ENCODE measurements around the gene TTC28.
"Not testable (repeated sequence)": the region's sequence is repeated elsewhere in the genome, so short reads cannot be mapped to it uniquely, and the experiment has no call there.

The TTC28 gene

GRCh38 chr22:28560046-28560742 is 119.4 kb downstream of the TTC28 start:
- Histone ChIP-seq H3K4me1 (ENCODE audit: insufficient read depth, low read length, poor library complexity, severe bottlenecking) (peaks cover 5% of the 10 kb centered on the region), H3K9ac (ENCODE audit: low read depth, low read length, poor library complexity, severe bottlenecking) (no peak overlapping the region), H3K27me3 (ENCODE audit: insufficient read depth, low read length, poor library complexity, severe bottlenecking) (no peaks in the 10 kb centered on the region), H3F3A (ENCODE audit: low read depth) (no peaks in the 10 kb centered on the region), H3K9me2 (replicated peaks; ENCODE audit: low read depth, low read length) (no peaks in the 10 kb centered on the region), H3K4me2 (ENCODE audit: low read depth, low read length, poor library complexity, severe bottlenecking) (no peak overlapping the region), H3K36me3 (ENCODE audit: insufficient read depth, low read length) (no peaks in the 10 kb centered on the region), H3K4me3 (ENCODE audit: low read length, poor library complexity, severe bottlenecking) (no peak overlapping the region), H4K20me1 (ENCODE audit: insufficient read depth, low read length, poor library complexity, severe bottlenecking) (no peaks in the 10 kb centered on the region), H3K9me3 (ENCODE audit: insufficient read depth, low read depth, low read length) (peaks cover 3% of the 10 kb centered on the region), H3K79me2 (ENCODE audit: insufficient read depth, low read length) (no peaks in the 10 kb centered on the region), H2AFZ (ENCODE audit: low read length) (no peak overlapping the region)
- no peak for TF ChIP-seq CTCF (conservative IDR thresholded peaks at IDR 0.05; ENCODE audit: low read length)
- TF ChIP-seq EZH2phosphoT487 (IDR thresholded peaks at IDR 0.05; ENCODE audit: borderline replicate concordance) = no peak

GRCh38 chr22:28557184-28557583 is 122.5 kb downstream of the TTC28 start:
- H3F3A ChIP-seq (ENCODE audit: low read depth) = no peaks in the 10 kb centered on the region
- no peak overlapping the region for H2AFZ ChIP-seq (ENCODE audit: low read length)
- H3K4me2 ChIP-seq (ENCODE audit: low read depth, low read length, poor library complexity, severe bottlenecking) = no peak overlapping the region
- no peaks in the 10 kb centered on the region for H3K9me2 ChIP-seq (replicated peaks; ENCODE audit: low read depth, low read length)
- no peaks in the 10 kb centered on the region for H4K20me1 ChIP-seq (ENCODE audit: insufficient read depth, low read length, poor library complexity, severe bottlenecking)
- peaks cover 3% of the 10 kb centered on the region for H3K9me3 ChIP-seq (ENCODE audit: insufficient read depth, low read depth, low read length)
- no peaks in the 10 kb centered on the region for H3K36me3 ChIP-seq (ENCODE audit: insufficient read depth, low read length)
- H3K4me1 ChIP-seq (ENCODE audit: insufficient read depth, low read length, poor library complexity, severe bottlenecking) = peaks cover 5% of the 10 kb centered on the region
- no peaks in the 10 kb centered on the region for H3K79me2 ChIP-seq (ENCODE audit: insufficient read depth, low read length)
- no peak overlapping the region for H3K4me3 ChIP-seq (ENCODE audit: low read length, poor library complexity, severe bottlenecking)
- H3K9ac ChIP-seq (ENCODE audit: low read depth, low read length, poor library complexity, severe bottlenecking) = no peak overlapping the region
- no peak for TF ChIP-seq EZH2phosphoT487 (IDR thresholded peaks at IDR 0.05; ENCODE audit: borderline replicate concordance)
- no peak for TF ChIP-seq CTCF (conservative IDR thresholded peaks at IDR 0.05; ENCODE audit: low read length)
- no peaks in the 10 kb centered on the region for H3K27me3 ChIP-seq (ENCODE audit: insufficient read depth, low read length, poor library complexity, severe bottlenecking)

GRCh38 chr22:28553108-28553866 is 126.4 kb downstream of the TTC28 start:
- H3F3A ChIP-seq (ENCODE audit: low read depth); H3K27me3 ChIP-seq (ENCODE audit: insufficient read depth, low read length, poor library complexity, severe bottlenecking); H3K36me3 ChIP-seq (ENCODE audit: insufficient read depth, low read length); H3K9ac ChIP-seq (ENCODE audit: low read depth, low read length, poor library complexity, severe bottlenecking); H3K9me2 ChIP-seq (replicated peaks; ENCODE audit: low read depth, low read length); H4K20me1 ChIP-seq (ENCODE audit: insufficient read depth, low read length, poor library complexity, severe bottlenecking); H2AFZ ChIP-seq (ENCODE audit: low read length); H3K4me2 ChIP-seq (ENCODE audit: low read depth, low read length, poor library complexity, severe bottlenecking); H3K4me3 ChIP-seq (ENCODE audit: low read length, poor library complexity, severe bottlenecking); H3K9me3 ChIP-seq (ENCODE audit: insufficient read depth, low read depth, low read length); H3K79me2 ChIP-seq (ENCODE audit: insufficient read depth, low read length): not testable (repeated sequence)
- H3K4me1 ChIP-seq (ENCODE audit: insufficient read depth, low read length, poor library complexity, severe bottlenecking) = peaks cover 18% of the 10 kb centered on the region

Data from Loucy (cell line).